ENCODE measurements around the gene MCHR1.

The MCHR1 gene

DNA sequence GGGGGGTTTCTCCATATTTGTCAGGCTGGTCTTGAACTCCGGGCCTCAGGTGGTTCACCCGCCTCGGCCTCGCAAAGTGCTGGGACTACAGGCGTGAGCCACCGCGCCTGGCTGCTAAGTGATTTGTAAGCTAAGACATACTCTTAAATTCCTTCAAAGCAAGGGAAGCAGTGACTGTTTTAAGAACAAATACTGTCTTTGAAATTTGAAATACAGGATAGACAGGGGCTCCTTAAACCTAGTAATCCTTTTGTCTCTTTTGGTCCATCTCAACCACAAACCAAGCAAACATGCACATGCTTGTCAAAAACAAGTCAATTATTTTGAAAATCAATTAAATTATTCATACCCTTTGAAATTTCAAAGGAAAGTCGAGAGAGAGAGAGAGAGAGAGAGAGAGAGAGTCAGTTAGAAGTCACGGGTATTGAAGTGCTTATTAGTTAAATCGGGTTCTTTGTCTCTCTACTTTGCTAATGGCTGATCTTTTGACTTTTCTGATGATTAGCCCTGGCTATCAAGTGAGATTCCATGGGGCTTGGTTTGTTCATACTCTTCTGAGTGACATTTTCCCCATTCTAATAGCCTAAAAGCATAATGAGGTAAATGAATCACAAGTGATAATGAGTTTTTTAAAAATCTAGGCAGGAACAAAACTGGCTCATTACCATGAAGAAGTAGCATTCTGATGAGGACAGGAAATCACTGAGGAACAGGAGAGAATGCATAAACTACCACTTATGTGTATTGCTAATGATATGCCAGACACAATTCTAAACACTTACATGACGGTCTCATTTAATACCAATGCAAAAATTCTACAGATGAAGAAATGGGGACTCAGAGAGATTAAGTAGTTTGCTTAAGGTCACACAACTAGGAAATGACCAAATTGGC is 48.0 kb downstream of the MCHR1 start:
- DNase-seq (ENCODE audit: low spot score): no peak

DNA sequence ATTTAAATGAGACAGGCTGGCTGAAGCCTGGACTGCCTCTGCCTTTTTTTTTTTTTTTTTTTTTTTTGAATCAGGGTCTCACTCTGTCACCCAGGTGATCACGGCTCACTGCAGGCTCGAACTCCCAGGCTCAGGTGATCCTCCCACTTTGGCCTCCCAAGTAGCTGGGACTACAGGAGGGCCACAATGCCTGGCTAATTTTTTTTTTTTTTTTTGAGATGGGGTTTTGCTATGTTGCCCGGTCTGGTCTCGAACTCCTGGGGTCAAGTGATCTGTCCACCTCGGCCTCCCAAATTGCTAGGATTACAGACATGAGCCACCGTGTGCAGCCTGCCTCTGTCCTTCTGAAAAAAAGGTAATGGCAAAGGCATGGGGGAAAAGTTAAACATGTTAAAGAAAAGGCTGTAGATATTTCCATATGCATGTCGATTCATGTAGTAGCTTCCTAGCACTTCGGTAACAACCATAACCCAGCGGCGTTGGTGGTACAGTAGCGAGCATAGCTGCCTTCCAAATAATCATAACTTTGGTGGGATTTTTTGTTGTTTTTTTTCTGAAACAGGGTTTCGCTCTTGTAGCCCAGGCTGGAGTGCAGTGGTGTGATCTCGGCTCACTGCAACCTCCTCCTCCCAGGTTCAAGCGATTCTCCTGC is 48.8 kb downstream of the MCHR1 start:
- DNase-seq (ENCODE audit: low spot score): no peak

DNA sequence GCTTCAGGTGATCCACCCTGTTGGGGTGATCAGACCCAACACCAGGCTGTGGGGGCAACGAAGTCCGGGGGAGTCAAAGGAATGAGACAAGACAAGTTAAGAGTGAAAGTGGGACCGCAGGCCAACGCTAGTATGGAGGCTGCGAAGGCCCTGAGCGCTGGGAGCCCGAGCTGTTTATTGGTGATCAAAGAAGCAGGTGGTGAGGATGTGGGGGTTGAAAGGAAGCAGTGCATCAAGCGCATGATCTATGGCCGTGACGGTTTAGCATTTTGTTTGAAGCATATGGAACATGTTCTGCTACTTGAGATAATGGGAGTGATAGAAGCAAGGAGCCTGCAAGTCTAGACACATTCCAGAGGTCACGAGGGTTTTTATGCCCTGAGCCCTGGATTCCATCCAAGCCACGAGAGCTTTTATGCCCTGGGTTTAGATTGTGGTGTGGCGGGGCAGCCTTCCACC is 49.5 kb downstream of the MCHR1 start:
- no peak for DNase-seq (ENCODE audit: low spot score)

DNA sequence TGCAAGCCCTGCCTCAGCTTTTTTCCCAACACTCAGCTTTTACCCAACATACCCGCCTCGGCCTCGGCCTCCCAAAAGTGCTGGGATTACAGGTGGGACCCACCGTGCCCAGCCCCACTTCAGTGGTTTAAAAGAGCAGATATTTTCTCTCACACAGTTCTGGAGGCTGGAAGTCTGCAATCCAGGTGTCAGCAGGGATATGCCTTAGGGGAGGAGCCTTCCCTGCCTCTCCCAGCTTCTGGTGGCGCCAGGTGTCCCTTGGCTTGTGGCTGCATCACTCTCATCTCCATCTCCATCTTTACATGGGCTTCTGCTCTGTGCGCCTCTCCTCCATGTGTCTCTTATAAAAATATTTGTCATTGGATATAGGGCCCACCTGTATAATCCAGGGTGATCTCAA is 50.0 kb downstream of the MCHR1 start:
- no peak for DNase-seq (ENCODE audit: low spot score)
